Chondrocyte (in vitro differentiated cells): ENCODE measurements around the gene CT47C1. TPM values are rescaled to one million over a fixed set of nuclear protein-coding genes. Genes with fewer than 3 reads are reported as not detected.
A peak's percentile ranks its signal among the peaks of the same experiment; 100 is the strongest.

Experiments used
- DNase-seq: peaks from one replicate; pipeline ENCODE4 v3.0.0; 2021; ENCODE audit warnings: mixed read lengths, low spot score
- H3K27ac Mint-ChIP-seq: one replicate; pipeline ENCODE4 v1.8.0; 2021; ENCODE audit warnings: mild to moderate bottlenecking, moderate library complexity, mixed read lengths; ENCODE audit not compliant: unreplicated experiment
- H3K27me3 Mint-ChIP-seq: 2 replicates; pipeline ENCODE4 v1.8.0; 2021; ENCODE audit warnings: low read depth, mixed read lengths
- H3K36me3 Mint-ChIP-seq: 2 replicates; pipeline ENCODE4 v1.8.0; 2021; ENCODE audit warnings: low read depth, mixed read lengths
- H3K4me1 Mint-ChIP-seq: 2 replicates; pipeline ENCODE4 v1.8.0; 2021; ENCODE audit warnings: low read depth, mild to moderate bottlenecking, mixed read lengths
- H3K4me3 Mint-ChIP-seq: one replicate; pipeline ENCODE4 v1.8.0; 2021; ENCODE audit warnings: mild to moderate bottlenecking, moderate library complexity, mixed read lengths; ENCODE audit not compliant: unreplicated experiment
- H3K9me3 Mint-ChIP-seq: 2 replicates; pipeline ENCODE4 v1.8.0; 2021; ENCODE audit warnings: low read depth, mixed read lengths
- total RNA-seq: library from RNA; stranded (reverse); gene quantifications from 3 replicates; pipeline ENCODE4 v1.2.1, GENCODE V29; 2021
- TF ChIP-seq, protein P1 (sequence below): fragments of 200-600 bp; sonication (generic); IDR thresholded peaks from 2 replicates; pipeline ENCODE4 v1.5.0; 2021; ENCODE audit warnings: antibody characterized with exemption, mild to moderate bottlenecking, moderate library complexity

The CT47C1 gene
- total RNA-seq, 1 donor from 2014 or later: not detected

- Mint-ChIP-seq H3K4me3 (no peak overlapping the region), H3K27me3 (peaks cover 4% of the 10 kb centered on the region), H3K4me1 (no peaks in the 10 kb centered on the region), H3K27ac (no peak overlapping the region), H3K36me3 (no peaks in the 10 kb centered on the region), H3K9me3 (peaks cover 18% of the 10 kb centered on the region)
- no peak for DNase-seq
- TF ChIP-seq, protein P1, sequence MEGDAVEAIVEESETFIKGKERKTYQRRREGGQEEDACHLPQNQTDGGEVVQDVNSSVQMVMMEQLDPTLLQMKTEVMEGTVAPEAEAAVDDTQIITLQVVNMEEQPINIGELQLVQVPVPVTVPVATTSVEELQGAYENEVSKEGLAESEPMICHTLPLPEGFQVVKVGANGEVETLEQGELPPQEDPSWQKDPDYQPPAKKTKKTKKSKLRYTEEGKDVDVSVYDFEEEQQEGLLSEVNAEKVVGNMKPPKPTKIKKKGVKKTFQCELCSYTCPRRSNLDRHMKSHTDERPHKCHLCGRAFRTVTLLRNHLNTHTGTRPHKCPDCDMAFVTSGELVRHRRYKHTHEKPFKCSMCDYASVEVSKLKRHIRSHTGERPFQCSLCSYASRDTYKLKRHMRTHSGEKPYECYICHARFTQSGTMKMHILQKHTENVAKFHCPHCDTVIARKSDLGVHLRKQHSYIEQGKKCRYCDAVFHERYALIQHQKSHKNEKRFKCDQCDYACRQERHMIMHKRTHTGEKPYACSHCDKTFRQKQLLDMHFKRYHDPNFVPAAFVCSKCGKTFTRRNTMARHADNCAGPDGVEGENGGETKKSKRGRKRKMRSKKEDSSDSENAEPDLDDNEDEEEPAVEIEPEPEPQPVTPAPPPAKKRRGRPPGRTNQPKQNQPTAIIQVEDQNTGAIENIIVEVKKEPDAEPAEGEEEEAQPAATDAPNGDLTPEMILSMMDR: no peak
These were observed 28.4 kb downstream of the CT47C1 start for GRCh38 chrX:119101168-119101567.

DNA sequence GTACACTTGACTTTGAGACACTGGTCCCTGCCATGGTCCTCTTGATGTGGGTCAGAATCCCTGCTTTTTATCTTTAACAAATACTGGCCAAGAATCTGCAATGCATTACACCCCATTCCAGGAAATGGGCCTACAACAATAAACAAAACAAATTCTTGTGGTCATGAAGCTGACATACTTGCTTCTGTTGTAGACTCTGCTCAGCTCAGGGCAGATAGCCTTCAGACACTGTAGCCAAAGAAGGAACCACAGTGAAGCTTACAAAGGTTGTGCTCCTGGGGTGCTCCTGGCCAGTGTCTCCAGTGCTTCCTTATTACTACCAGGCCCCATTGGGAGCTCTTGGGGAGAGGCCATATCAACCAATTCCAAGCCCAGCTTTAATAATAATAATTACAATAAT is 33.0 kb downstream of the CT47C1 start:
- Mint-ChIP-seq H3K27ac (no peak overlapping the region), H3K4me3 (no peak overlapping the region), H3K4me1 (no peaks in the 10 kb centered on the region), H3K36me3 (no peaks in the 10 kb centered on the region), H3K9me3 (peaks cover 17% of the 10 kb centered on the region), H3K27me3 (peaks cover 6% of the 10 kb centered on the region)
- no peak for DNase-seq
- TF ChIP-seq, protein P1: no peak

- Mint-ChIP-seq H3K4me1 (no peaks in the 10 kb centered on the region), H3K4me3 (no peak overlapping the region), H3K9me3 (peaks cover 19% of the 10 kb centered on the region), H3K27ac (no peak overlapping the region), H3K27me3 (peaks cover 8% of the 10 kb centered on the region), H3K36me3 (no peaks in the 10 kb centered on the region)
- TF ChIP-seq, protein P1: no peak
- DNase-seq: no peak
These were observed 34.4 kb downstream of the CT47C1 start for GRCh38 chrX:119107206-119107605.

GRCh38 chrX:119118780-119119395 is 46.1 kb downstream of the CT47C1 start:
- H3K4me3 Mint-ChIP-seq: no peak overlapping the region
- no peaks in the 10 kb centered on the region for H3K36me3 Mint-ChIP-seq
- H3K27ac Mint-ChIP-seq: no peak overlapping the region
- peaks cover 5% of the 10 kb centered on the region for H3K27me3 Mint-ChIP-seq
- TF ChIP-seq, protein P1: peak; percentile 81
- no peaks in the 10 kb centered on the region for H3K9me3 Mint-ChIP-seq
- no peak for DNase-seq
- H3K4me1 Mint-ChIP-seq: no peaks in the 10 kb centered on the region

DNA sequence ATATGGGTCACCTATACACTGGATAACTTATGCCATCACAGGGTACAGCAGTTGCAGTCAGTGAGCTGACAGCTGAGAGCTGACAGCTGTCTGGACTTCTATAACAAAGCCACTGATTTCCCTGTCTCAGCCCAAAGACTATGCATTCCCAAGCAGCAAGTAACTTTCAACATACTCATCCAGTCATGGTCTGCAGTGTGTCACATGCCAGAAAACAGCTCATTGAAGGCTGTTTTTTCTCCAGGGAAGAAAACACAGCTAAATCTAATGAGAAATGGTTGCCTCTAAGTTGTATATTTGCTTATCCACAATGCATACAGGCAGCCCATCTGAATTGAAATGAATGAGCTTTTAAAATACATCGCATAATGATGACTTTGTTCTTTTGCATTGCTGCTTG is 48.5 kb downstream of the CT47C1 start:
- TF ChIP-seq, protein P1: no peak
- H3K9me3 Mint-ChIP-seq: no peaks in the 10 kb centered on the region
- no peak overlapping the region for H3K27ac Mint-ChIP-seq
- peaks cover 2% of the 10 kb centered on the region for H3K27me3 Mint-ChIP-seq
- H3K4me3 Mint-ChIP-seq: no peak overlapping the region
- no peaks in the 10 kb centered on the region for H3K4me1 Mint-ChIP-seq
- DNase-seq: no peak
- no peaks in the 10 kb centered on the region for H3K36me3 Mint-ChIP-seq

Other genes starting within 250 kb of the CT47C1 start
- gene ZCCHC12, start 249.2 kb upstream of the CT47C1 start, total RNA-seq: not detected in 3 replicates
- 0.07 to 0.10 TPM in 2 of 3 replicates, not detected in the other for gene LONRF3, start 98.4 kb upstream of the CT47C1 start, total RNA-seq
- not detected in 3 replicates for gene KIAA1210, start 54.8 kb downstream of the CT47C1 start, total RNA-seq
- 57.6 to 71.9 TPM (median 59.9 TPM) in 3 replicates for gene PGRMC1, start 163.3 kb downstream of the CT47C1 start, total RNA-seq